Hepatocyte (in vitro differentiated cells): ENCODE results near the gene LMCD1.

ENCODE experiments used
- EZH2 ChIP-seq: fragments of 200-600 bp; sonication (generic); IDR thresholded peaks from 2 replicates; pipeline ENCODE4 v1.6.1; 2016; ENCODE audit warnings: antibody characterized with exemption, mild to moderate bottlenecking, borderline replicate concordance
- EZH2phosphoT487 ChIP-seq: fragments of 200-600 bp; sonication (generic); IDR thresholded peaks from one replicate; pipeline ENCODE4 v1.6.1; 2018; ENCODE audit warnings: antibody characterized with exemption, mild to moderate bottlenecking, low read depth, moderate library complexity; ENCODE audit not compliant: unreplicated experiment, severe bottlenecking
- TF ChIP-seq, protein P1 (sequence below): fragments of 200-600 bp; sonication (generic); IDR thresholded peaks from 2 replicates; pipeline ENCODE4 v1.5.1; 2016; ENCODE audit warnings: antibody characterized with exemption, mild to moderate bottlenecking; ENCODE audit not compliant: poor library complexity

DNA sequence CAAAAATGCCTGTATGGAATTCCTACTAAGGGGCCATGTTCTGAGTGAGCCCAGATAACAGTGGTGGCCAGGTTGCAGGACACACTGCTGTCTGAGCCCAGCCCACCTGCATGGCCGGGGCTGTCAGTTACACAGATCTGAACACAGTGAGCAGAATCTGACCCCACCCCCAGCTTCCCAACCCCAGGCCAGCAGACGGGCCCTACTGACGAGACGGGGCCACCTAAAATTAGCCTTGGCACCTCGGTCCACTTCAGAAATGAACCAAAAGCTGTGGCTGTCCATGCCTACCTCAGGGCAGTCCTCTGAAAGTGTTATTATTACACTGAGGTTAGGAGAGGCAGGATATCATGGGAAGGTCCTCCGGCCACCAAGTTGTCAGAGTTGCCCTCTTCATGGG, 51.8 kb downstream of the LMCD1 start:
- TF ChIP-seq EZH2 (no peak), EZH2phosphoT487 (no peak)
- TF ChIP-seq, protein P1, sequence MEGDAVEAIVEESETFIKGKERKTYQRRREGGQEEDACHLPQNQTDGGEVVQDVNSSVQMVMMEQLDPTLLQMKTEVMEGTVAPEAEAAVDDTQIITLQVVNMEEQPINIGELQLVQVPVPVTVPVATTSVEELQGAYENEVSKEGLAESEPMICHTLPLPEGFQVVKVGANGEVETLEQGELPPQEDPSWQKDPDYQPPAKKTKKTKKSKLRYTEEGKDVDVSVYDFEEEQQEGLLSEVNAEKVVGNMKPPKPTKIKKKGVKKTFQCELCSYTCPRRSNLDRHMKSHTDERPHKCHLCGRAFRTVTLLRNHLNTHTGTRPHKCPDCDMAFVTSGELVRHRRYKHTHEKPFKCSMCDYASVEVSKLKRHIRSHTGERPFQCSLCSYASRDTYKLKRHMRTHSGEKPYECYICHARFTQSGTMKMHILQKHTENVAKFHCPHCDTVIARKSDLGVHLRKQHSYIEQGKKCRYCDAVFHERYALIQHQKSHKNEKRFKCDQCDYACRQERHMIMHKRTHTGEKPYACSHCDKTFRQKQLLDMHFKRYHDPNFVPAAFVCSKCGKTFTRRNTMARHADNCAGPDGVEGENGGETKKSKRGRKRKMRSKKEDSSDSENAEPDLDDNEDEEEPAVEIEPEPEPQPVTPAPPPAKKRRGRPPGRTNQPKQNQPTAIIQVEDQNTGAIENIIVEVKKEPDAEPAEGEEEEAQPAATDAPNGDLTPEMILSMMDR: no peak
